ENCODE data around the gene RNF148.

GRCh38 chr7:122715183-122715582 is 12.5 kb upstream of the RNF148 start:
- TF ChIP-seq GATA2 (IDR thresholded peaks at IDR 0.05; ENCODE audit: low read depth, low read length) (no peak), GATA3 (IDR thresholded peaks at IDR 0.05; ENCODE audit: low read depth, low read length) (no peak)

All from SH-SY5Y (cell line).